Amygdala (tissue), 56 donors: ENCODE results near the gene CDK1.

Source experiments
- DNase-seq, 56 donors: peaks; one replicate each; lab custom pipeline; 2025; lab: John Stamatoyannopoulos, UW

CDK1 gene

GRCh38 chr10:60769406-60769805 is 8.9 kb upstream of the CDK1 start:
- no peak for DNase-seq

- peak in 1 of 56 donors; percentile 7 for DNase-seq
Observed at GRCh38 chr10:60777696-60778213, 523 bp upstream of the CDK1 start.

DNA sequence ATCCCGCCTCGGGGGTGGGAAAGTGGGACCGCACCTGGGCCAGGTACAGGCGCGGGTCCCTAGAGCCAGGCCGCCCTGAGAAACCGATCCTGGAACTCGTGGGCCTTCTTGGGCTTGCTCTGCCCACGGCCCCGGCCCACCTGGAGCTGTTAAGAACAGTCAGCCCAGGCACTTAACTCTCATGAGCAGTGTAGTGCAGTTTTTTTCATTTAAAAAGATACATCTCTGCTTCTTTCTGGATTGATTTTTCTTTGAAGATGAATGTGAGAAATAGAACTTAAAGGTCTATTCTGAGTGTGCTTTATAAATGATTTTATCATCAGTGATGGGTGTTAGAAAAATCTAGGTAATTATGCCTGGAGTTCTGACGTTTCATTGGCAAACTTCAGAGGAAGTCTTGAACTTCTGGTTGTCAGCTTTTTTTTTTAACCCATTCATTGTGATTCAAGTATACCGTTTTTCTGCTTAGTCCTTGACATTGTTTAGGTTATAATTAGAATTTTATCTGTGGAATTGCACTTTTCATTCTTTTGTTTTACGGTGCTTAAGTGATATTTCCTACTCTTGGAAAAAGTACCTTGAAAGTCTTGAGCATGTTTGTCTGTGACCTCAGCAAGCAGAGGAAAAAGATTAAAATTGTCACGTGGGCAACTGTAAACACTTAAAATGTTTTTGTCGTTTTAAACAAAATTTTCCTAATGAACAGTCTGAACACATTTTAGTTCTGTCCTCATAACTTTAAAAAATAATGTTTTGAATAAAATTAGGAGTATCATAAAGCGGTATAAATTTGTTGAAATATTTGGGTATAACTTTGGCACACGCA is 906 bp downstream of the CDK1 start:
- no peak for DNase-seq

DNA sequence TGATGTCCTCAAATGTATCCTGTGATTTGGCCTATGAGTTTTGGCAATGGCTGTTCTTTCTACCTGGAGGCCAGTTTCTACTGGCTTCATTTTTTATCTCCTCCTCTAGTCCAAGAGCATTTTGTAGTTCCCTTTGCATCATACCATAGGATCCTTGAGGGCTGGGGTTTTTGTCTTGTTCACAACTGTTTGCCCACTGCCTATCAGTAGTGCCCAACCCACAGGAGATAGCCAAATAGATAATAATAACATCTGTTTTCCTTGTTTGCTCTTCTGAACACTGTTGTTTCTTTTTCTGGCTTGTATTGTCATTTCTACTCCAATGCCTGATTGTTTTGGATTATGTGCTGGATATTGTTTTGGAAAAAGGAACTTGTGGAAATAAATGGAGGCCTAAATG is 3.4 kb downstream of the CDK1 start:
- DNase-seq, result no peak

- DNase-seq, result no peak
Observed at GRCh38 chr10:60784641-60785040, 6.4 kb downstream of the CDK1 start.

GRCh38 chr10:60788544-60788943 is 10.3 kb downstream of the CDK1 start:
- no peak for DNase-seq

GRCh38 chr10:60789340-60789739 is 11.1 kb downstream of the CDK1 start:
- no peak for DNase-seq

DNA sequence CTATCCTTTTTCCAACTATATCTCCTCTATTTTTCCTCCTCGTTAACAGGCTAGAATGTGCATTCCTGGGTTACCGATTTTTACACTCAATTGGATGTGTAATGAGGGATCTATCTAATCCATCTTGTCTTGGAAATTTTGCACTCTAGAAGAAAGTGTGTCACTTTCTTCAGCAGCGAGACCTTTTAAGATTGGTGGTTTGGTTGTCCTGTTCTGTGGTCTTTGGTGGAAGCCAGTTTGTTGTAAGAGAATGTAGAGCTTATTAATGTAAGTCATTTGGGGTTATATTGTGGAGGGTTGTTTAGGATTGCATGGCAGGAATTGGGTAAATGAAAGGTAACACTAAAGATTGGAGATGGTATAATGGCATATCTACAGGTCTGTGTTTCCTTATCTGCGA is 16.7 kb downstream of the CDK1 start:
- no peak for DNase-seq

DNA sequence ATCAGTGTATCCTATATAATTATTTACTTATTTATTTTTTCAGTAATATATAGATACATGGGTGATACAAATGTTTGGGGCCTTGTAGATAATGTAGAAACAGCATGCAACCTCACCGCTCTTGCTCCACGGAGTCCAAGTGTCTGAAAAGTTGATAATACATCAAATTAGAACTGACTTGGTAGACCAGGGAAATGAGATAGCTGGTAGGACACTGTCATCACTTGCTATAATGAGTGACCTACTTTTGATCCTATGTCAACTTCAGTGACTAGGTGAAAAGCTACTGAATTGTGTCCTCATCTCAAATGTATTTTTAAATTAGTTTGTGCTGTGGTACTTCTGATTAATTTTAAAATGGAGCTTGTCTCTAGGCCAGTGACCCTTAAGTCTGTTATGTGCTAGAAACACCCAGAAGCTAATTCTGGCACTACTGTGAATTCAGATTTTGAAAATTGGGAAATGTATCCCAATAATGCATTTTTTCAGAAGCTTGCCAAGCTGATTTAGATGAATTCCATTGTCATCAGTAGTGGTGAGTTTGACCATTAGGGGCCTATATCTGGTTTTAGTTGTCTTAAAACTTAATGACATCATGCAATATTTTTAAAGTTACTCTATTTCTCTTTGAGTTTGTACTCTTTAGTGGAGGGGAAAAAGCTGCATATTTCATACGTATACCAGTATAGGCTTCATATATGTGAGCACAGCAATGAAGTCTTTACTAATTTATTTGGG is 17.4 kb downstream of the CDK1 start:
- DNase-seq, result no peak

DNA sequence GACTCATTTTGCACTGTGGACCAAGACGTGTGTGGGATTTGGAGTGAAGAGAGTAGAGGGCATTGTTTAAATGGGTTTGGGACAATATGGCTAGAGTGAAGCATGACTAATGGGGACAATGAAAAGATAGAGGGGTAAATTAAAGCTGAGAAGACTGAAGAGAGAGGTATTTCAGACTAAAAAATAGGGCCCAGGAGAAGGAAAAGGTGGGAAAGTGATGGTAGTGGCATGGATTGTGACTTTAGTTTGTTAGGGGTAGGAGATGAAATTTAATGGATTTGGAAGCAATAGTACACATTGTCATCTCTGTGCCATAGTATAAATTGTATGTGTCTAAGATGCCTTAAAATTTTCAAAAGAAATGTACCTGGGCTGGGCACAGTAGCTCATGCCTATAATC is 18.2 kb downstream of the CDK1 start:
- no peak for DNase-seq

DNA sequence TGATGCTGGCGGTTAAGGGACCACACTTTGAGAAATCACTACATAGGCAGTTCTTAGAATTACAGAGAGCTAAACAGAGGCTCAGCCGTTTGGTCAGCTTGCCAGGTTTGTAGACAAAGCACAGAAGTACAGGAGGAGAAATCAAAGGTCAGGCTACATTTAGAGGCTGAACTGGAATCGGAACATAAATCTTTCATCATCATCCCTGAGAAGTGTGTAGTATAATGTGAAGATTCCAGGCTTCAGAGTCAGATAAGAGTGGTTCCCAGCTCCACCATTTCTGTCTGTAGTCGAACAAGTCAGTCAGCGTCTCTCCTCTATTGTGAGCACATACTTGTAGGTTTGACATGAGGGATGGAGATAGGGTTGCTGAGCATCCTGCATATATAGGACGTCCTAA is 18.9 kb downstream of the CDK1 start:
- DNase-seq, result no peak

DNA sequence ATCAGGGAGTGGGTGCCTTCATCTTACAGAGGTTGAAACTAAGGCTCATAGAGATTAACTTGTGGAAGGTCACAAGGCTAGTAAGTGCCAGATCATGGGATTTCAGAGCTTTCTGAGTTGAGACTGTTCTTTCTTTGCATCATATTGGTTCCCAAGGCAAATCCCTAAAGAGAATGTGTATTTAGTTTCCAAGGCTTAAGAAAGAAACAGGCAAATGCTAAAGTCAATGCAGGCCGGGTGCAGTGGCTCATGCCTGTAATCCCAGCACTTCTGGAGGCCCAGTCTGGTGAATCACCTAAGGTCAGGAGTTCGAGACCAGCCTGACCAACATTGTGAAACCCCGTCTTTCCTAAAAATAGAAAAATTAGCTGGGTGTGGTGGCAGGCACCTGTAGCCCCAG is 19.8 kb downstream of the CDK1 start:
- DNase-seq, result no peak

DNA sequence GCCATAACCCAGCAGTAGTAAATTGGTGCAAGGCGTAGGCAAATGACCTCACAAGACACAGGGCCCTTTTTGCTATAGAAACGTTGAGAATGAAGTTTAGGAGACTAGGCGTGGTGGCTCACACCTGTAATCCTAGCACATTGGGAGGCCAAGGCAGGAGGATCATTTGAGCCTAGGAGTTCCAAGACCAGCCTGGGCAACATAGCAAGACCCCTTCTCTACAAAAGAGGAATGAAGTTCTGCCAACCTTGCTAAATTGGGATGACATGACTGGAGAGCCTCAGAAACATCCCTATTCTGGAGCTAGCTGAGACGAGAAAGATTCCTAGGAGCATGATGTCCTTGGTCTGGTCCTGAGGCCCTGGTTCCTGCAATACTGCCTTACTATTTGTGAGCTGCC is 20.6 kb downstream of the CDK1 start:
- no peak for DNase-seq

- DNase-seq, result no peak
Observed at GRCh38 chr10:60799971-60800650, 21.8 kb downstream of the CDK1 start.

DNA sequence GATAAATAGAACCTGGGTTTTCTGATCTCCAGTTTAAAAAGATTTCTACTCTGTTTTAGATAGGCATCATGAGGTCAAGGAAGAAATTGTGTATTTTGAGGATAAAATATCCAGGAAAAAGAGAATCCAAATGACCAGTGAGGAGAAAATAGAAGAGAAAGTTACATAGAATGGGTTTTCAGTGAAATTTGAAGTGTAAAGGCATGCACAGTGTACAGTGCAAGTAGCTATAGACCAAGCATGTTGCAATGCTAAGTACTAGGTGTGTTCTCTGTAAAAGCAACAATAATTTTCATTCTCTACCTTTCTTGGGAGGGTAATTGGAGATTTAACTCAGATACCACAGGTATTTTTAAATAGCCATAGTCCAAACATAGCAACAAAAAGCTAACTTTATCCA is 22.6 kb downstream of the CDK1 start:
- no peak for DNase-seq

GRCh38 chr10:60801522-60801921 is 23.2 kb downstream of the CDK1 start:
- DNase-seq, result no peak

DNA sequence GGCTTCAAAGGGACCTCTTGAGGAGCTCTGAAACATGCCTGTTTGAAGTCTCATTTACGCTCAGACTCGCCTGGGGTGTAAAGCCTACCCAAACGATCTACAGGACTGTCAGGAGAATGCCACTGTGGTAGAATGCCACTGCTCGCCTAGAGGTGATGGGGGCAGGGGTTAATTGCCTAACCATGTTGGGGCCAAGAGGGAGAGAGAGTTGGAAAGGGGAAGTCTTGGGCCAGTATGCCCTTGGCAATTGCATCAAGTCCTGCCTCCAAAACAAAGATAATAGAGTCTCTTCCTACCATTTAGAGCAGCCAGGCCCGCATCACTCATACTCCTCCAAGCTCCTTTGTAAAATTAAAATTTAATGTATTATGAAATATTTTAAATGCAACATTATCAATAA is 25.2 kb downstream of the CDK1 start:
- DNase-seq, result no peak

DNA sequence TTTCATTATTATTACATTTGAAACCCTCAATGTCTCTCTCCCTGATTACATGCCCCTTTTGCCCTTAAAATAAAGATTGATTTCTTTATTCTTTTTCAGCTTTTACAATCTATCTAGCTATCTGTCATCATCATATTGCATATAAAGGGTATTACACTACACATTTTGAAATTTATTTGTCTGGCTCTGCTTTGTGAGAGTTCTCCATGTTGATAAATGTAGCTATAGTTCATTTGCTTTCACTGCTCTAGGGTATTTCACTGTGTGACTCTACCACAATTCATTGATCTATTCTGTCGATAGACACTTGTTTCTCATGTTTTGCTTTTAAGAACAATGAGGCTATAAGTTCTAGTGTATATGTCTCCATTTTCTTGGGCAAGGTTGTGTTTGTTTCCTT is 25.6 kb downstream of the CDK1 start:
- DNase-seq, result no peak

- DNase-seq, result no peak
Observed at GRCh38 chr10:60806921-60807320, 28.6 kb downstream of the CDK1 start.

- DNase-seq, result no peak
Observed at GRCh38 chr10:60807499-60807898, 29.2 kb downstream of the CDK1 start.

DNA sequence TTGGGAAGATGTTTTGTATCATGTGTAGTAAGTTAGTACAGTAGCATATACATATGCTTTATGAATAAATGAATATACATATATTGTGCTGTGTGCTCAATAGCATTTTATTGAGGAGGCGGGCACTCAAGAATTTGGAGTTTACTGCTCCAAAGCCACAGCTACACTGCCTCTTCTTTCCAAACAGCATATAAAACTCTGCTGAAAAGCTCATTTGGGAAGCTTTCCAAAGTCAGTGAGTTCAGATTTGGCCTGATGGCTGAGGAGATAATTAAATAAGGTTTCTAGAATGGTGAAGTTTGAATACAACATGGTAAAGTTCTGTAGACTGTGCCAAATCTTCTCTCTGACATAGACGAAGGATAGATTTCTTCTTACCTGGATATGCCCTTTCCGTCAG is 29.8 kb downstream of the CDK1 start:
- DNase-seq, result no peak
